Heart left ventricle (tissue), 16 donors: ENCODE measurements around the gene TAS2R16. TPM values are rescaled to one million over a fixed set of nuclear protein-coding genes. Genes with fewer than 3 reads are reported as not detected.

Experiments used
- ATAC-seq, 4 donors: fragments of 200-7000 bp; cut with Tn5 transposase; one replicate each; pipeline ENCODE4 v1.9.1; 2020 to 2022; ENCODE audit warnings: moderate library complexity in 4 of 4, mild to moderate bottlenecking in 3 of 4, moderate number of reproducible peaks in 1 of 4
- DNase-seq, 5 donors: peaks; one replicate each; pipeline ENCODE4 v3.0.0-alpha.2; 2020
- H3K27ac ChIP-seq, 12 donors: fragments of 200-600 bp; sonication (generic) in 4 of 12; one replicate each; pipeline versions ENCODE4 v1.5.0 to v1.8.0; 2016 to 2022; ENCODE audit warnings: mild to moderate bottlenecking in 2 of 12
- H3K27me3 ChIP-seq, 9 donors: fragments of 200-600 bp; sonication (generic) in 2 of 9; one replicate each; pipeline versions ENCODE4 v1.5.1 to v1.8.0; 2016 to 2022; ENCODE audit warnings: mild to moderate bottlenecking in 3 of 9
- H3K36me3 ChIP-seq, 9 donors: fragments of 200-600 bp; sonication (generic) in 2 of 9; one replicate each; pipeline versions ENCODE4 v1.5.0 to v1.8.0; 2018 to 2022; ENCODE audit warnings: mild to moderate bottlenecking in 2 of 9
- H3K4me1 ChIP-seq, 12 donors: fragments of 200-600 bp; sonication (generic) in 4 of 12; one replicate each; pipeline versions ENCODE4 v1.5.0 to v1.8.0; 2016 to 2022; ENCODE audit warnings: mild to moderate bottlenecking in 3 of 12
- H3K4me3 ChIP-seq, 12 donors: fragments of 200-600 bp; sonication (generic) in 4 of 12; one replicate each; pipeline versions ENCODE4 v1.5.0 to v1.8.0; 2017 to 2022; ENCODE audit warnings: mild to moderate bottlenecking in 9 of 12, moderate library complexity in 4 of 12
- H3K9me3 ChIP-seq, 12 donors: fragments of 200-600 bp; sonication (generic) in 4 of 12; one replicate each; pipeline versions ENCODE4 v1.5.0 to v1.8.0; 2016 to 2022; ENCODE audit warnings: mild to moderate bottlenecking in 1 of 12
- CTCF ChIP-seq, 12 donors: fragments of 200-600 bp; sonication (generic) in 4 of 12; IDR thresholded peaks; one replicate each; pipeline versions ENCODE4 v1.5.0 to v1.8.0; 2018 to 2022; ENCODE audit warnings: antibody characterized with exemption in 12 of 12, mild to moderate bottlenecking in 5 of 12
- POLR2A ChIP-seq, 2 donors: fragments of 450-650 bp; IDR thresholded peaks; one replicate each; pipeline ENCODE4 v1.6.1; 2017; ENCODE audit warnings: antibody characterized with exemption in 2 of 2, mild to moderate bottlenecking in 2 of 2, moderate library complexity in 2 of 2
- WGBS, 4 donors: extraction: QIAGEN DNeasy Blood & Tissue Kit in 2 of 4; methylation state at CpG; one replicate each; pipeline versions ENCODE4 v1.1.5 to v1.1.7; 2013 to 2018; 5-methylcytosine and 5-hydroxymethylcytosine counted together
- intact Hi-C, 10 donors: fragments of 100-400 bp; cut with DNase I; formaldehyde crosslinking; loops; one replicate each; pipeline versions ENCODE4 v1.11.1 to v1.14.2; 2022
- polyA plus RNA-seq, 2 donors: library from polyadenylated mRNA; stranded (reverse); fragments of 200-250 nt; gene quantifications; one replicate each; pipeline ENCODE4 v1.2.3, GENCODE V29; 2013
- total RNA-seq, 9 donors: library from RNA; depleted of rRNA in 2 of 9; stranded (reverse); fragments of >200 nt in 2 of 9; fragmentation: NEBNext Ultra II Directional in 3 of 9; extraction: Animal tissue kit (Norgen Biotek cat#: 25700) in 3 of 9; gene quantifications; one replicate each; pipeline versions ENCODE4 v1.1.0 to v1.2.4, GENCODE V29; 2016 to 2023
- donor health status: ischemic (EF 13 %, LVEDD 7.1; RV severe dilation, severe dysfunction).
- donor health status: healthy with polysubstance abuse.
- donor health status: DM: no; HTN: yes; CAD: no.
- donor health status: DM: no; HTN: no; CAD: no.
- donor health status: ischemic (EF 25% LVEDD 6.9; RV normal size, moderate dysfunction).
- donor health status: ischemic (EF 25% LVEDD 5.7; RV mildly dilated, moderate dysfunction).
- donor health status: healthy.
- donor health status: DM: yes; HTN: yes; CAD: no.
- donor health status: ischemic (EF 35%, LVEDD 5.7; RV mildly dilated, moderate dysfunction).
- donor health status: nonischemic (EF 11% LVEDD 7.7; RV severe dilation, severe dysfunction).
- donor health status: DM: yes; HTN: yes; CAD: no.
- donor health status: PGD.
- donor health status: ischemic (EF 29% LVEDD 5.4; RV normal size, mild dysfunction).
- donor health status: nonischemic (EF 23%, LVEDD 6.1; RV moderate dilation, normal function).

Gene TAS2R16
- total and polyA plus RNA-seq, 11 donors: not detected

- no peaks in the 10 kb centered on the region for H3K36me3 ChIP-seq
- WGBS, 4 donors: 48 to 55% (median 52%) methylated on average over 3 of the region's 3 CpGs
- no peak overlapping the region for H3K4me3 ChIP-seq
- ATAC-seq (no peak), DNase-seq (no peak)
- intact Hi-C loops: no loop called here
- H3K4me1 ChIP-seq: no peaks in the 10 kb centered on the region
- no peak for TF ChIP-seq CTCF (IDR thresholded peaks at IDR 0.05)
- no peak for TF ChIP-seq POLR2A (IDR thresholded peaks at IDR 0.05)
- no peak overlapping the region for H3K27ac ChIP-seq
- H3K9me3 ChIP-seq: peaks cover 0 to 29% (median 12%) of the 10 kb centered on the region in 12 donors
- no peaks in the 10 kb centered on the region for H3K27me3 ChIP-seq
Measured at GRCh38 chr7:123024989-123025758, 29.7 kb upstream of the TAS2R16 start.

DNA sequence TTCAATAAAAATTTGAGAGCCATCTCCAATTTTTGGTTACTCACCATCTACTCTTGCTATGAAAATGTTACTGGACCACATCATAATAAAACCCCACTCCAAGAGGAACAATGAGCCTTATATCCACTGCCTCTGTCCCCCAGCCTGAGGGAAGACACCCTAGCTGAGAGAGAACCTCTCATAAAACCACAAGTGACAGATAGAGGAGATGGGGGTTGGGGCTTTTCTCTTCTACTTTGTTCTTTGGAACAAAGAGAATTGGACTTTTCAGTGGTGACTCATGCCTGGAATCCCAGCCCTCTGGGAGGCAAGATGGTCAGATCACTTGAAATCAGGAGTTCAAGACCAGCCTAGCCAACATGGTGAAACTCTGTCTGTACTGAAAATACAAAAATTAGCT is 27.6 kb upstream of the TAS2R16 start:
- no peak for DNase-seq

DNA sequence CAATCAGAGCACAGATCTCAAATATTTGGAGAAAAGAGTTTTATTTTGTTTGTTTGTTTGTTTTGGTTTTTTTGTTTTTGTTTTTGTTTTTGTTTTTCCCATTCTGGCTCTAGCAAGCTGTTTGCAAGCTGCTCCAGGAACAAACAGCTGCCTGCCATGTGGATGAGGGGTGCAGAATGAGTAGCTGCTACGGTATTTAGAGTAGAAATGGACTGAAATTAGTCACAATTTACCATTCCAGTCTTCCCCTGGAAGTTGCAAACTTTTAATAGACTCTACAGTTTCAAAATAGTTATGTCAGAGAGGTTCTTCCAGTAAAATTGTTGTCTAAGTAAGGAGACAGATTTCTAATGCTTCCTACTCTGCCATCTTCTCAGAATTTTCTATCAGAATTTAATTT is 27.1 kb upstream of the TAS2R16 start:
- Histone ChIP-seq H3K4me3 (no peak overlapping the region), H3K4me1 (no peaks in the 10 kb centered on the region), H3K9me3 (peaks cover 0 to 42% (median 12%) of the 10 kb centered on the region in 12 donors), H3K27ac (no peak overlapping the region), H3K27me3 (no peaks in the 10 kb centered on the region), H3K36me3 (no peaks in the 10 kb centered on the region)
- 41 to 55% (median 44%) methylated on average over 1 of the region's 1 CpG for WGBS, 4 donors
- TF ChIP-seq CTCF (IDR thresholded peaks at IDR 0.05) (no peak), POLR2A (IDR thresholded peaks at IDR 0.05) (no peak)
- ATAC-seq (no peak), DNase-seq (no peak)
- intact Hi-C loops: no loop called here

More for the DNA sequence above, 27.6 kb upstream of the TAS2R16 start:
- H3K27me3 ChIP-seq: no peaks in the 10 kb centered on the region
- no peak for ATAC-seq
- no peak overlapping the region for H3K4me3 ChIP-seq
- TF ChIP-seq CTCF (IDR thresholded peaks at IDR 0.05) (no peak), POLR2A (IDR thresholded peaks at IDR 0.05) (no peak)
- no peaks in the 10 kb centered on the region for H3K4me1 ChIP-seq
- no peaks in the 10 kb centered on the region for H3K36me3 ChIP-seq
- H3K9me3 ChIP-seq: peaks cover 0 to 42% (median 12%) of the 10 kb centered on the region in 12 donors
- H3K27ac ChIP-seq: no peak overlapping the region
- intact Hi-C loops: no loop called here

DNA sequence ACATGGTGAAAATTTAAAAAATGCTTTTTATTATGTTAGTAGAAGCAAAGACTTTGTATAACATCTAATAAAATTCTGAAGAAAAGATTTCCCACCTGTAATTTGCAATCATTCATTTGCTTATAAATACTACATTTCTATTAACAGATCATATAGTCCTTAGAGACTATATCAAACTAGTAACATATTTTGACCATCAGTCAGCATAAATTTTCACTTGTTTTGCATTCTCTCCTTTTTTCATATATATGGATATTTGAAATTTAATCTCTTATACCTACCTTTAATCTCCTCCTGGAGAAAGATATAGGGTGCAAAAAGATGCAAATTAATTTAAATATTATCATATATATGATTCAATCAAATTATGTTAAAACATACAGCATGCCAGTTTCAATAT is 16.9 kb upstream of the TAS2R16 start:
- ATAC-seq (no peak), DNase-seq (no peak)
- Histone ChIP-seq H3K27me3 (no peaks in the 10 kb centered on the region), H3K4me1 (no peaks in the 10 kb centered on the region), H3K4me3 (no peak overlapping the region), H3K36me3 (no peaks in the 10 kb centered on the region), H3K27ac (no peak overlapping the region), H3K9me3 (peaks cover 0 to 6% (median 0%) of the 10 kb centered on the region in 12 donors)
- intact Hi-C loops: no loop called here
- no peak for TF ChIP-seq CTCF (IDR thresholded peaks at IDR 0.05)
- no peak for TF ChIP-seq POLR2A (IDR thresholded peaks at IDR 0.05)
